GM12878 (cell line): ENCODE data around the gene PI4KA. TPM values are rescaled to one million over a fixed set of nuclear protein-coding genes. Genes with fewer than 3 reads are reported as not detected.
"Not testable (repeated sequence)": the region's sequence is repeated elsewhere in the genome, so short reads cannot be mapped to it uniquely, and the experiment has no call there.

Experiments
- ATAC-seq: fragments of 200-7000 bp; cut with Tn5 transposase; 3 replicates; pipeline ENCODE4 v1.9.1; 2020; ENCODE audit warnings: mild to moderate bottlenecking, moderate library complexity
- BruUV-seq: library from RNA; stranded (reverse); fragments of 400-500 nt; replicated peaks from 2 replicates; lab custom pipeline; 2021; lab: Mats Ljungman, UMichigan
- CTCF ChIA-PET: fragments of 300-600 bp; sonication (Branson Sonifier 250); formaldehyde crosslinking; extraction: SDS; loops from one replicate; lab custom pipeline; 2021; ENCODE audit warnings: inconsistent platforms; lab: Yijun Ruan, JAX
- POLR2A ChIA-PET: fragments of 350-600 bp; formaldehyde crosslinking; extraction: SDS; loops from one replicate; lab custom pipeline; 2021; ENCODE audit warnings: inconsistent platforms; lab: Charles Lee
- RAD21 ChIA-PET: fragments of 300-600 bp; sonication (Branson Sonifier 250); formaldehyde crosslinking; loops from one replicate; lab custom pipeline; 2023; ENCODE audit warnings: antibody characterized with exemption; ENCODE audit not compliant: unreplicated experiment; lab: Charles Lee
- SMC1A ChIA-PET: fragments of 300-600 bp; sonication (Branson Sonifier 250); formaldehyde crosslinking; loops from one replicate; lab custom pipeline; 2023; ENCODE audit not compliant: unreplicated experiment, uncharacterized antibody; lab: Charles Lee
- DNase-seq: peaks from one replicate; pipeline ENCODE4 v3.0.0-alpha.2; 2011; ENCODE audit warnings: low read depth, low spot score
- FAIRE-seq: peaks from 3 replicates; lab custom pipeline; 2011; peaks lifted over from hg19 to GRCh38; lab: Jason Lieb, UNC
- H2AFZ ChIP-seq: 2 replicates; pipeline ENCODE4 v1.6.0; 2011; ENCODE audit warnings: low read depth, low read length, control low read depth; ENCODE audit not compliant: control insufficient read depth
- H3K27ac ChIP-seq: 2 replicates; pipeline ENCODE4 v1.5.1; 2011; ENCODE audit warnings: control low read depth; ENCODE audit not compliant: control insufficient read depth, insufficient read depth
- H3K27me3 ChIP-seq, 2 experiments: replicated peaks in 1 of 2; 2 replicates each; pipeline versions ENCODE4 v1.6.0 to v1.6.1; 2011; ENCODE audit warnings: low read length in 1 of 2; ENCODE audit not compliant: control insufficient read depth in 2 of 2, insufficient read depth in 2 of 2
- H3K36me3 ChIP-seq, 2 experiments: 2 replicates each; pipeline ENCODE4 v1.5.1; 2011; ENCODE audit warnings: low read length in 1 of 2; ENCODE audit not compliant: control insufficient read depth in 2 of 2, insufficient read depth in 2 of 2
- H3K4me1 ChIP-seq: 2 replicates; pipeline ENCODE4 v1.6.1; 2011; ENCODE audit warnings: mild to moderate bottlenecking, low read length, moderate library complexity, mixed read lengths; ENCODE audit not compliant: control insufficient read depth, insufficient read depth
- H3K4me2 ChIP-seq: 2 replicates; pipeline ENCODE4 v1.6.0; 2011; ENCODE audit warnings: control low read depth; ENCODE audit not compliant: control insufficient read depth, insufficient read depth
- H3K4me3 ChIP-seq: fragments of 200-600 bp; sonication (generic); 2 replicates; pipeline ENCODE4 v1.5.1; 2016
- H3K79me2 ChIP-seq: 2 replicates; pipeline ENCODE4 v1.6.0; 2011; ENCODE audit warnings: low read length; ENCODE audit not compliant: control insufficient read depth, insufficient read depth
- H3K9ac ChIP-seq: 2 replicates; pipeline ENCODE4 v1.8.0; 2011; ENCODE audit warnings: low read length, control low read depth, mixed read lengths; ENCODE audit not compliant: control insufficient read depth, insufficient read depth
- H3K9me3 ChIP-seq: replicated peaks from 3 replicates; pipeline ENCODE4 v1.5.1; 2011; ENCODE audit warnings: mild to moderate bottlenecking, low read length; ENCODE audit not compliant: control insufficient read depth, insufficient read depth
- H4K20me1 ChIP-seq: 2 replicates; pipeline ENCODE4 v1.6.0; 2011; ENCODE audit not compliant: control insufficient read depth, insufficient read depth
- BHLHE40 ChIP-seq, 2 experiments: fragments of 450-650 bp in 1 of 2; IDR thresholded peaks; 2 replicates each; pipeline ENCODE4 v1.6.1; 2011 to 2017; ENCODE audit warnings: low read depth in 2 of 2, borderline replicate concordance in 1 of 2, improper control_type of control experiment in 1 of 2, low read length in 1 of 2, mild to moderate bottlenecking in 1 of 2
- WGBS: methylation state at CpG from one replicate; pipeline ENCODE4 v1.1.6; 2016; ENCODE audit warnings: low lambda C conversion rate; ENCODE audit not compliant: insufficient replicate concordance, insufficient coverage; ENCODE audit errors: missing lambda C conversion rate; 5-methylcytosine and 5-hydroxymethylcytosine counted together
- in situ Hi-C: fragments of 300-500 bp; cut with MboI; formaldehyde crosslinking; loops from 9 replicates; pipeline ENCODE4 v1.14.3; 2018; ENCODE audit warnings: mixed read lengths
- intact Hi-C: fragments of 100-400 bp; cut with micrococcal nuclease; formaldehyde crosslinking; loops from one replicate; pipeline ENCODE4 v1.14.2; 2022; ENCODE audit not compliant: unreplicated experiment
- polyA plus RNA-seq, 11 experiments: library from polyadenylated mRNA; depleted of rRNA in 4 of 11; unstranded in 6 of 11; stranded (reverse) in 5 of 11; fragments of >200 nt; fragmentation: Nextera tagmentation in 4 of 11; fragmentation: Illumina TruSeq in 1 of 11; extraction: Ambion mirVana in 4 of 11; extraction: Trizol in 1 of 11; gene quantifications; 1 replicate in 1 of 11; 2 replicates in 10 of 11; pipeline versions ENCODE4 v1.2.1 to v1.2.3, GENCODE V29; 2011 to 2016; ENCODE audit warnings: inconsistent platforms in 2 of 11, missing spikeins in 2 of 11, low read depth in 1 of 11
- total RNA-seq, 4 experiments: library from RNA; depleted of rRNA in 3 of 4; stranded (reverse); fragments of >200 nt in 3 of 4; fragmentation: Illumina TruSeq in 1 of 4; extraction: Trizol in 1 of 4; gene quantifications; 2 replicates each; pipeline versions ENCODE4 v1.2.1 to v1.2.3, GENCODE V29; 2013 to 2021

Gene PI4KA
- total and polyA plus RNA-seq, 10 of the 15 experiments (the other 5 are each of a cell fraction or from before 2014, with no cell fraction given): 4.2 to 78.4 (median 42.1) TPM

DNA sequence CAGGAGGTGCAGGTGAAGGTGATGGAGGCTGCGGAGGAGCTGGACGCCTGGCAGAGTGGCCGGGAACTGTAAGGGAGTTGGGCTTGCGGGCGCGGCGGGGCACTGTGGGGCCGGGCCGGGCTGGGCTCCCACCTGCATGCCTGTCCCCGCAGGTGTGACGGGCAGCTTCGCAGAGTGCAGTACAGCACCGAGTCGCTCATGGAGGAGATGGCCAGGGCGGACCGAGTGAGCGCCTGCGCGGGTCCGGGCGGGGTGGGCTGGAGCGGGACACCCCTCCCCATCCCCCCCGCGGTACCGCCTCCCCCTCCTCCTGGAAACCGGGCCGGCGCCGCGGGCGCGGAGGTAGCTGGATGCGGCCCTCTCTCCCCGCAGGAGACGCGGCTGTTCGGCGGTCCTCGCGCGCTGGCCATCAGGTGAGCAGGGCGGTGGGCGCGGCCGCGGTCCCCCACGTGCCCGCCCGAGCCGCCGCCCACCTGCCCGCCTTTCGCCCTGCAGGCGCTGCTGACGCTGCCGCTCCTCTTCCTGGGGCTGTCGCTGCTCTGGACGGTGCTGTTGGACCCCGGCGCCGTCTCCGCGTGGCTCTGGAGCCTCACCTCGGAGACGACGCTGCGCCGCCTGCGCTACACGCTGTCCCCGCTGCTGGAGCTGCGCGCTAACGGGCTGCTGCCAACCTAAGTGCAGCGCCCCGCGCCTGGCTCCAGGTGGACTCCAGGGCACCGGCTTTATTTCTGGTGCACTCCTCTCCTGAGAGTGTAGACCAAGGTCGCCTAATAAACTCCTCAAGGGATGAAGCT, 154.6 kb downstream of the PI4KA start:
- H3K79me2 ChIP-seq, FAIRE-seq, H3K36me3 ChIP-seq, ATAC-seq, H3K4me3 ChIP-seq, H3K27me3 ChIP-seq, H3K9me3 ChIP-seq, in situ Hi-C loops, H3K27ac ChIP-seq, H3K4me1 ChIP-seq, H2AFZ ChIP-seq, BruUV-seq, H3K9ac ChIP-seq, SMC1A ChIA-PET, DNase-seq, H4K20me1 ChIP-seq, intact Hi-C loops: not testable (repeated sequence)
- CTCF ChIA-PET: interaction anchor here (1.0 kb wide), 1 partner anchor 45 kb away, joined by 4 read pairs; no protein-coding TSS in a partner anchor
- RAD21 ChIA-PET: interaction anchor here (1.2 to 1.3 kb wide), 2 partner anchors 47 to 80 kb away, joined by 7 to 9 read pairs; no protein-coding TSS in a partner anchor
- 3% methylated on average over 26 of the region's 79 CpGs for WGBS
- 0 out of 4 replicates have a peak, but pooled peaks of 1 of the 2 experiments have one; percentile 17 for TF ChIP-seq BHLHE40 (IDR thresholded peaks at IDR 0.05; ENCODE audit: borderline replicate concordance in 1 of 2, low read depth in 2 of 2, low read length in 1 of 2)
- POLR2A ChIA-PET: interaction anchor here (0.6 kb wide), 1 partner anchor 39 kb away, joined by 5 read pairs; no protein-coding TSS in a partner anchor
- 0 out of 2 replicates have a peak overlapping the region, but pooled peaks have one; percentile 9 for H3K4me2 ChIP-seq

DNA sequence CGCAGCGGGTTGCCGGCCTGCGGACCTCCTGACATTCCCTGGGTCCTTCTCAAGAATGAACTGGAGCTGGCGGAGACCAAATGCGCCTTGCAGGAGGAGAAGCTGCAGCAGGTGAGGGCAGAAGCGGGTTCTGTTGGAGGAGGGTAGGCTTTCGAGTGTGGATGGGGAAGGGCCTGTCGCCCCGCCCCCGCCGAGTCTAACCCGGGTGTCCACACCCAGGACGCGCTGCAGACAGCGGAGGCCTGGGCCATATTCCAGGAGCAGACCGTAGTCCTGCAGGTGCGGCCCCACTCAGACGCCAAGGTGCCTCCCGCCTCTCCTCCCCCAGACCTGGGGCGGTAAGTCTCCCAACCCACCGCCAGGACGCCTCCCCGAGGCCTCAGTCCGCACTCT, 155.2 kb downstream of the PI4KA start:
- H3K36me3 ChIP-seq, H4K20me1 ChIP-seq, H3K4me1 ChIP-seq, H2AFZ ChIP-seq, H3K79me2 ChIP-seq, H3K9me3 ChIP-seq, intact Hi-C loops, DNase-seq, H3K27me3 ChIP-seq, H3K4me2 ChIP-seq, BruUV-seq, H3K4me3 ChIP-seq, H3K9ac ChIP-seq, FAIRE-seq, H3K27ac ChIP-seq, in situ Hi-C loops: not testable (repeated sequence)
- ATAC-seq: peak; percentile 47
- RAD21 ChIA-PET: interaction anchor here (1.2 to 1.3 kb wide), 2 partner anchors 47 to 81 kb away, joined by 7 to 9 read pairs; no protein-coding TSS in a partner anchor
- CTCF ChIA-PET: interaction anchor here (0.7 kb wide), 1 partner anchor 38 kb away, joined by 4 read pairs; no protein-coding TSS in a partner anchor
- SMC1A ChIA-PET: interaction anchor here (1.8 kb wide), 1 partner anchor 80 kb away, joined by 3 read pairs; no protein-coding TSS in a partner anchor
- POLR2A ChIA-PET: interaction anchor here (0.6 kb wide), 1 partner anchor 39 kb away, joined by 5 read pairs; no protein-coding TSS in a partner anchor
- WGBS: 0% methylated on average over 8 of the region's 25 CpGs
